T-cell (primary cell): ENCODE results near the gene TBX15. TPM values are rescaled to one million over a fixed set of nuclear protein-coding genes. Genes with fewer than 3 reads are reported as not detected.
A peak's percentile ranks its signal among the peaks of the same experiment; 100 is the strongest.

Experiments used
- ATAC-seq, 4 experiments: fragments of 200-7000 bp in 3 of 4; fragments of 150-1000 bp in 1 of 4; cut with Tn5 transposase; replicated peaks in 1 of 4; 1 replicate in 3 of 4; 2 replicates in 1 of 4; pipeline ENCODE4 v1.10.0; 2021; ENCODE audit warnings: moderate library complexity in 3 of 4, mild to moderate bottlenecking in 2 of 4, moderate number of reproducible peaks in 1 of 4
- CTCF ChIA-PET, 2 donors: fragments of 300-600 bp; sonication (Branson Sonifier 250); formaldehyde crosslinking; loops; one replicate each; lab custom pipeline; 2022; ENCODE audit warnings: antibody characterized with exemption in 2 of 2; lab: Charles Lee
- POLR2A ChIA-PET, 2 donors: fragments of 300-600 bp; sonication (Branson Sonifier 250); formaldehyde crosslinking; loops; one replicate each; lab custom pipeline; 2022; ENCODE audit warnings: antibody characterized with exemption in 2 of 2; lab: Charles Lee
- DNase-seq, 35 experiments: peaks; one replicate each; pipeline versions ENCODE4 v3.0.0 to v3.0.0-alpha.2; 2013 to 2023
- H3K27ac ChIP-seq: one replicate; pipeline ENCODE4 v1.5.1; 2013; ENCODE audit warnings: low read length
- H3K27me3 ChIP-seq, 2 experiments: replicated peaks in 1 of 2; 1 replicate in 1 of 2; 2 replicates in 1 of 2; pipeline versions ENCODE4 v1.6.1 to v1.7.0; 2013; ENCODE audit warnings: low read length in 1 of 2, mixed read lengths in 1 of 2; ENCODE audit not compliant: control insufficient read depth in 2 of 2, insufficient read depth in 2 of 2; ENCODE audit errors: extremely low read depth in 1 of 2
- H3K36me3 ChIP-seq, 2 donors: 1 replicate in 1 of 2; 2 replicates in 1 of 2; pipeline versions ENCODE4 v1.6.1 to v1.7.0; 2013; ENCODE audit warnings: low read length in 1 of 2; ENCODE audit not compliant: control insufficient read depth in 2 of 2, insufficient read depth in 1 of 2; ENCODE audit errors: extremely low read depth in 1 of 2
- H3K4me1 ChIP-seq, 2 experiments: 1 replicate in 1 of 2; 2 replicates in 1 of 2; pipeline versions ENCODE4 v1.6.1 to v1.7.0; 2013; ENCODE audit warnings: low read length in 2 of 2, mixed read lengths in 1 of 2; ENCODE audit not compliant: insufficient read depth in 2 of 2, control insufficient read depth in 1 of 2; ENCODE audit errors: extremely low read depth in 1 of 2
- H3K4me3 ChIP-seq, 2 donors: 1 replicate in 1 of 2; 2 replicates in 1 of 2; pipeline versions ENCODE4 v1.5.1 to v1.7.0; 2013; ENCODE audit warnings: mild to moderate bottlenecking in 2 of 2, low read length in 1 of 2, moderate library complexity in 1 of 2; ENCODE audit not compliant: control insufficient read depth in 1 of 2; ENCODE audit errors: extremely low read depth in 1 of 2
- H3K9me3 ChIP-seq: 2 replicates; pipeline ENCODE4 v1.7.0; 2013
- H3K27ac Mint-ChIP-seq, 2 donors: one replicate each; pipeline ENCODE4 v1.8.0; 2020 to 2021; ENCODE audit warnings: mild to moderate bottlenecking in 2 of 2, mixed read lengths in 2 of 2
- H3K27me3 Mint-ChIP-seq, 2 donors: one replicate each; pipeline ENCODE4 v1.8.0; 2021 to 2022; ENCODE audit warnings: mixed read lengths in 2 of 2
- H3K36me3 Mint-ChIP-seq: one replicate; pipeline ENCODE4 v1.8.0; 2021; ENCODE audit warnings: mixed read lengths
- H3K4me1 Mint-ChIP-seq, 3 donors: one replicate each; pipeline ENCODE4 v1.8.0; 2020 to 2022; ENCODE audit warnings: mixed read lengths in 3 of 3, mild to moderate bottlenecking in 1 of 3
- H3K4me3 Mint-ChIP-seq, 3 donors: one replicate each; pipeline ENCODE4 v1.8.0; 2020 to 2022; ENCODE audit warnings: mild to moderate bottlenecking in 3 of 3, mixed read lengths in 3 of 3, moderate library complexity in 3 of 3
- H3K9me3 Mint-ChIP-seq, 3 donors: one replicate each; pipeline ENCODE4 v1.8.0; 2020 to 2022; ENCODE audit warnings: mixed read lengths in 3 of 3
- WGBS: methylation state at CpG from one replicate; pipeline ENCODE4 v1.1.5; 2013; ENCODE audit warnings: missing lambda C conversion rate; ENCODE audit not compliant: insufficient coverage; 5-methylcytosine and 5-hydroxymethylcytosine counted together
- total RNA-seq, 35 experiments: library from RNA in 6 of 35; stranded (reverse) in 6 of 35; fragments of 120-200 nt in 1 of 35; gene quantifications; one replicate each; pipeline versions ENCODE4 v1.2.1 to v1.2.4 and lab custom pipeline; 2013 to 2026

The TBX15 gene
- total RNA-seq, 5 donors from 2014 or later (not counting 1 experiment from before 2014, with no cell fraction given): 0.12 TPM; not detected in 4

DNA sequence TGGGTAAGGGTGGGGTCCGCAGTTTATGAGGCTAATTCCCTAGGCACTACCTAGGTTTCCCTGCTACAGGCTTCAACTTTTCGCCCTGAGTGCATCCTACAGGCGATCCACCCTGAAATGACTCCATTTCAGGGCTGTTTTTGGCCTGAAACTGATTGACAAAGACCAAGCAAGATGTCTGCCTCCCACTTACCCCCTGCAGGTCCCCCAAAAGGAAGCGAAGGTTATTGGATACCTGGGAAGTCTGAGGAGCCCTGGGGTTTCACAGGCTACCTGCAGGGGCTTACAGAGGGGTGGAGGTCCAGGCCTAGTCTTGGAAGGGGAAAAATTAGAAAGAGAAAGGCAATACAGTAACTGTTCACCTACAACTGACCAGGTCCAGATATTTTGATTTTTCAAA is 3.3 kb upstream of the TBX15 start:
- 38% methylated on average over 2 of the region's 4 CpGs for WGBS
- H3K27me3 ChIP-seq: peaks cover 37 to 87% of the 10 kb centered on the region in 2 experiments
- ATAC-seq: no peak
- DNase-seq: no peak
- peaks cover 0 to 12% (median 0%) of the 10 kb centered on the region in 3 donors for H3K9me3 Mint-ChIP-seq
- H3K9me3 ChIP-seq: no peaks in the 10 kb centered on the region
- peaks cover 77 to 92% of the 10 kb centered on the region in 2 donors for H3K27me3 Mint-ChIP-seq
- no peak overlapping the region for H3K4me3 ChIP-seq
- no peak overlapping the region for H3K27ac ChIP-seq
- POLR2A ChIA-PET: no interaction called here
- CTCF ChIA-PET: no interaction called here
- H3K4me1 ChIP-seq: peaks cover 0 to 9% of the 10 kb centered on the region in 2 experiments
- no peak overlapping the region for H3K4me3 Mint-ChIP-seq
- no peaks in the 10 kb centered on the region for H3K36me3 ChIP-seq
- peaks cover 4% of the 10 kb centered on the region for H3K36me3 Mint-ChIP-seq
- peaks cover 7 to 14% (median 9%) of the 10 kb centered on the region in 3 donors for H3K4me1 Mint-ChIP-seq
- peak overlapping the region in 1 of 2 donors; percentile 58 for H3K27ac Mint-ChIP-seq

- Mint-ChIP-seq H3K36me3 (peaks cover 4% of the 10 kb centered on the region), H3K9me3 (peaks cover 0 to 12% (median 0%) of the 10 kb centered on the region in 3 donors), H3K27ac (no peak overlapping the region), H3K4me1 (peaks cover 13 to 20% (median 16%) of the 10 kb centered on the region in 3 donors), H3K4me3 (no peak overlapping the region), H3K27me3 (peaks cover 82 to 93% of the 10 kb centered on the region in 2 donors)
- Histone ChIP-seq H3K4me1 (peaks cover 0 to 9% of the 10 kb centered on the region in 2 experiments), H3K9me3 (no peaks in the 10 kb centered on the region), H3K36me3 (no peaks in the 10 kb centered on the region), H3K4me3 (no peak overlapping the region), H3K27me3 (peaks cover 35 to 91% of the 10 kb centered on the region in 2 experiments), H3K27ac (no peak overlapping the region)
- ChIA-PET POLR2A (no interaction called here), CTCF (no interaction called here)
- 19% methylated on average over 3 of the region's 8 CpGs for WGBS
- DNase-seq: no peak
- no peak for ATAC-seq
Measured at GRCh38 chr1:118990513-118991152, 2.5 kb upstream of the TBX15 start.

DNA sequence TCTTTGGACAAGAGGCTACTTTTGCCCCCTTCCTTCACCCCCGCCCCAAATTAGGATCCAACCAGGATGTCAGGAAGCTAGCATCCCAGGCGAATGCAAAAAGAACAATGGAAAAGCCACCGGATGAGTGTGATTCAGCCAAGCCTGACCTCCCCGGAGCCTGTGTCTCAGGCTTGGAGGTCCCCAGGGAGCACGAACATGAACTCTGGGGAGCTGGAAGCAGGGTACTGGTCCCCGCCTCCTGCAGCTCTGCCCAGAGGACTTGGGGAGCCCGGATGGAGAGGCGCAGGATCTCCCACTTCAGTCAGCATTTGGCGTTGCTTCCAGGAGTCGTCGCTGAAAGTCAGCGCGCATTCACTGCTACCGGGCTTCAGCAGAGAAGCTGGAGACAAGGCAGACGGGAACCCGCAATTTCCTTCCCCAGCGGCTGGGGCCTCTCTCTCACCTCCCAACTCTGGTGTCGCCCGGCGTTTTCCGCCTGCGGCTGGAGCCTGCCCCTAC is 1.8 kb upstream of the TBX15 start:
- no peaks in the 10 kb centered on the region for H3K36me3 ChIP-seq
- H3K4me1 ChIP-seq: peaks cover 0 to 12% of the 10 kb centered on the region in 2 experiments
- H3K4me3 ChIP-seq: no peak overlapping the region
- H3K27ac ChIP-seq: no peak overlapping the region
- H3K9me3 Mint-ChIP-seq: peaks cover 0 to 12% (median 0%) of the 10 kb centered on the region in 3 donors
- H3K9me3 ChIP-seq: no peaks in the 10 kb centered on the region
- peaks cover 4% of the 10 kb centered on the region for H3K36me3 Mint-ChIP-seq
- peaks cover 36 to 91% of the 10 kb centered on the region in 2 experiments for H3K27me3 ChIP-seq
- peaks cover 82 to 93% of the 10 kb centered on the region in 2 donors for H3K27me3 Mint-ChIP-seq
- no peak for ATAC-seq
- POLR2A ChIA-PET: no interaction called here
- peaks cover 20 to 27% (median 23%) of the 10 kb centered on the region in 3 donors for H3K4me1 Mint-ChIP-seq
- CTCF ChIA-PET: no interaction called here
- no peak overlapping the region for H3K27ac Mint-ChIP-seq
- WGBS: 3% methylated on average over 21 of the region's 22 CpGs
- DNase-seq: no peak
- no peak overlapping the region for H3K4me3 Mint-ChIP-seq

DNA sequence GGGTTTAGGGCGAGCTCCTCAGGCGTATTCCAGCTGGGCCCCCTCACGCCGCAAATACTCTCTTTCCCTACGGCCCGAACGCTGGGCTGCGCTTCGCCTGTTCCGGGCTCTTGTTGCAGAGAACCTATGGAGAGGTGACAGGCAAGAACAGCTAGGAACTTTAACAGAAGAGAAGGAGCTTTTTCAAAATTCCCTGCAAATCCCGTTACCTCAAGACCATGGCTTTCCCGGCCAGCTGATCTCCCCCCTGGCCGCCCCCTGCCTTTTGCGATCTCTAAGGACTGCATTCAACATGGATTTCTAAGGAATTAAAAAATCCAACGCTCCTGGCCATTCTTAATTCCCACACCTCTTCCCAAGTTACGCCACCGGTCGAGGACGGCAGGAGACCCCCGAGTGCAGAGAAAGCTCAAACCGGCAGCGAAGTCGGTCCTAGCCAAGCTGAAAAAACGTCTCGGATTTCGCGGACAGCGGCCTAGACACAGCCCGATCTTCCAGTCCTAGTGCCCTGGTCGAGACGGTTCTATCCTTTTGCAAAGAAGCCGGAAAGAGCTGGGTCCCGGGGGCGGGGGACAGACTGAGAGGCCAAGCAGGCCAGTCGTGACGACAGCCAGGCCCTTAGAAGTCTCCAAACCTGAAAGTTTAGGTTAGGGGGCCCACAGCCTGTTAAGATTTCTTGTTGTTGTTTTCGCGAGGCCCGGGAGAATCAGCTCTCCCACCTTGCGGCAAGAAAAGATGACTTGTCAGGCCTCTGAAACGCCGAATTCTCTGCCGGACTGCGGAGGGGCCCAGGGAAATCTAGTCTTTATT is 1.1 kb upstream of the TBX15 start:
- Mint-ChIP-seq H3K4me1 (peaks cover 25 to 33% (median 28%) of the 10 kb centered on the region in 3 donors), H3K27me3 (peaks cover 81 to 93% of the 10 kb centered on the region in 2 donors), H3K36me3 (peaks cover 4% of the 10 kb centered on the region), H3K4me3 (no peak overlapping the region), H3K9me3 (peaks cover 0 to 12% (median 0%) of the 10 kb centered on the region in 3 donors), H3K27ac (no peak overlapping the region)
- Histone ChIP-seq H3K27me3 (peaks cover 29 to 91% of the 10 kb centered on the region in 2 experiments), H3K27ac (no peak overlapping the region), H3K9me3 (no peaks in the 10 kb centered on the region), H3K4me1 (peaks cover 0 to 19% of the 10 kb centered on the region in 2 experiments), H3K36me3 (no peaks in the 10 kb centered on the region), H3K4me3 (no peak overlapping the region)
- 14% methylated on average over 34 of the region's 44 CpGs for WGBS
- ATAC-seq (no peak), DNase-seq (no peak)
- ChIA-PET CTCF (no interaction called here), POLR2A (no interaction called here)

- Mint-ChIP-seq H3K9me3 (peaks cover 0 to 15% (median 5%) of the 10 kb centered on the region in 3 donors), H3K27ac (no peak overlapping the region), H3K4me3 (peak overlapping the region in 1 of 3 donors; percentile 74), H3K27me3 (peaks cover 86 to 95% of the 10 kb centered on the region in 2 donors), H3K4me1 (peaks cover 26 to 42% (median 28%) of the 10 kb centered on the region in 3 donors), H3K36me3 (peaks cover 4% of the 10 kb centered on the region)
- Histone ChIP-seq H3K36me3 (no peaks in the 10 kb centered on the region), H3K4me1 (peaks cover 0 to 20% of the 10 kb centered on the region in 2 experiments), H3K9me3 (no peaks in the 10 kb centered on the region), H3K27me3 (peaks cover 25 to 91% of the 10 kb centered on the region in 2 experiments), H3K27ac (no peak overlapping the region), H3K4me3 (peak overlapping the region in 1 of 2 donors; percentile 7)
- POLR2A ChIA-PET: no interaction called here
- DNase-seq: no peak
- WGBS: 4% methylated on average over 63 of the region's 65 CpGs
- no peak for ATAC-seq
- CTCF ChIA-PET: no interaction called here
Measured at GRCh38 chr1:118987468-118988185, 516 bp downstream of the TBX15 start.
